Measurements from ENCODE around the gene TLE3. TPM values are rescaled to one million over a fixed set of nuclear protein-coding genes. Genes with fewer than 3 reads are reported as not detected.

TLE3 gene
- total RNA-seq, 4 donors from 2014 or later, result 91.2 to 154 (median 137) TPM

DNA sequence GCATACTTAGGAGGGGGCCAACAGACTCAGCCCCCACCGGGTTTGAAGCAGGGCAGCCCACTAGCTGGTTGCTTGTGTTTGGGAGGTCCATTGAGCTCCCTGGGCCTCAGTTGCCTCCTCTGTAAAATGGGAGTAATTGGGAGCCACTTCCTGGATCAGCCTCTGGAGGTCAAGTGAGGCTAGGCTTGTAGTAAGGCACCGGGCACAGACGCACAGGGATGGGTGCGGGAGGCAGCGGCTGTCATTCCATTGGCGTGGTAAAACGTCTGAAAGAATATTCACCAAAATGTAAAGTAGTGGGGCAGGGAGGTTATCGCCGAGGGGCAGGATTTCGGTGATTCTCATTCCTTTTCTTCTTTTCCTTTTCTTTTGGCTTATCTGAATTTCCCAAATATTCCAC is 64.6 kb downstream of the TLE3 start:
- no peak for DNase-seq (ENCODE audit: low spot score in 2 of 2)
- WGBS, result 48% methylated on average over 10 of the region's 10 CpGs
- peaks cover 11% of the 10 kb centered on the region for H3K4me1 ChIP-seq
- no peak overlapping the region for H3K27ac ChIP-seq
- H3K9me3 ChIP-seq, result no peaks in the 10 kb centered on the region
- H3K36me3 ChIP-seq, result no peaks in the 10 kb centered on the region
- H3K27me3 ChIP-seq, result peaks cover 6% of the 10 kb centered on the region
- TF ChIP-seq EP300 (IDR thresholded peaks at IDR 0.05) (no peak), POLR2A (IDR thresholded peaks at IDR 0.05) (no peak)
- TF ChIP-seq, protein P1, sequence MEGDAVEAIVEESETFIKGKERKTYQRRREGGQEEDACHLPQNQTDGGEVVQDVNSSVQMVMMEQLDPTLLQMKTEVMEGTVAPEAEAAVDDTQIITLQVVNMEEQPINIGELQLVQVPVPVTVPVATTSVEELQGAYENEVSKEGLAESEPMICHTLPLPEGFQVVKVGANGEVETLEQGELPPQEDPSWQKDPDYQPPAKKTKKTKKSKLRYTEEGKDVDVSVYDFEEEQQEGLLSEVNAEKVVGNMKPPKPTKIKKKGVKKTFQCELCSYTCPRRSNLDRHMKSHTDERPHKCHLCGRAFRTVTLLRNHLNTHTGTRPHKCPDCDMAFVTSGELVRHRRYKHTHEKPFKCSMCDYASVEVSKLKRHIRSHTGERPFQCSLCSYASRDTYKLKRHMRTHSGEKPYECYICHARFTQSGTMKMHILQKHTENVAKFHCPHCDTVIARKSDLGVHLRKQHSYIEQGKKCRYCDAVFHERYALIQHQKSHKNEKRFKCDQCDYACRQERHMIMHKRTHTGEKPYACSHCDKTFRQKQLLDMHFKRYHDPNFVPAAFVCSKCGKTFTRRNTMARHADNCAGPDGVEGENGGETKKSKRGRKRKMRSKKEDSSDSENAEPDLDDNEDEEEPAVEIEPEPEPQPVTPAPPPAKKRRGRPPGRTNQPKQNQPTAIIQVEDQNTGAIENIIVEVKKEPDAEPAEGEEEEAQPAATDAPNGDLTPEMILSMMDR (IDR thresholded peaks at IDR 0.05), result no peak
- H3K4me3 ChIP-seq, result peak overlapping the region; percentile 23

DNA sequence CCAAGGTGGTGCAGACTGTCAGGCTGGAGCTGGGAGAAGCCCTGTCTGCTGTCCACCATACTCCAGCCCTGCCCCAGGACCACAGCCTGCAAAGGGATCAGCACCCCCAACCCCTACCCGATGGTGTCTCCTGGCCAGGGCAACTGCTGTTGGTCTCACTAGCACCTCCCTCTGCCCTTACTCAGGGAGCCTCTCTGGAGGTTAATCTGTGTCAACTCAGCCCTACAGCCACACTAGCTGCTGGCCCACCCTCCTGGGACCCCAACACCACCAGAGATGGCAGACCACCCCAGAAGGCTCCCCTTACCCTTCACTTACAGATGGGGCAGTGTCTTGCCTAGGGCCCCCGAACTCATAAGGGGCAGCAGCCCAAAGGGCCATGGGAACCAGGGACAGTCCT is 65.2 kb downstream of the TLE3 start:
- no peak for DNase-seq (ENCODE audit: low spot score in 2 of 2)
- TF ChIP-seq POLR2AphosphoS5 (IDR thresholded peaks at IDR 0.05) (no peak), POLR2A (IDR thresholded peaks at IDR 0.05) (no peak), EP300 (IDR thresholded peaks at IDR 0.05) (no peak)
- TF ChIP-seq, protein P1 (IDR thresholded peaks at IDR 0.05), result no peak
- Histone ChIP-seq H3K4me3 (no peak overlapping the region), H3K27ac (no peak overlapping the region), H3K36me3 (no peaks in the 10 kb centered on the region), H3K4me1 (peaks cover 11% of the 10 kb centered on the region), H3K27me3 (peaks cover 6% of the 10 kb centered on the region), H3K9me3 (no peaks in the 10 kb centered on the region)
- WGBS, result 100% methylated on average over 1 of the region's 2 CpGs

DNA sequence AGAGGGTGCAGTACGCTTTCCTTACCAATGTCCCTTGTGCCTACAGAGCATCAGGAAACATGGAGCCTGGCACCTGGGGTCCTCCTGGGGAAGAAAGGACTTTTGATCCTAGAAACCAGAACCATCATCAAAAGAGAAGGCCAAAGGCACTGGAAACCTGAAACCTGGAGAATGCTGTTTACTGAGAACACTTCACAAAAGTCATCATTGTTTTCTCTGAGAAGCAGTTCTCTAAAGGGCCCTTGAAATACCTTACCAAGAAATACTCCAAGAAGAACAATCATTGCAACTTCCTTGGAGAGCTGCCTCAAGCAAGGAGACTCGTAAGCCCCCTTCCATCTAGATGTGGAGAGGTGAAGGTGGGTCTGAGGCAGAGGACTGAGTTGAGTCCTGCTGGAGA is 66.0 kb downstream of the TLE3 start:
- no peaks in the 10 kb centered on the region for H3K36me3 ChIP-seq
- WGBS, result 89% methylated on average over 2 of the region's 2 CpGs
- H3K27ac ChIP-seq, result no peak overlapping the region
- H3K27me3 ChIP-seq, result peaks cover 6% of the 10 kb centered on the region
- DNase-seq (ENCODE audit: low spot score in 2 of 2), result no peak
- TF ChIP-seq, protein P1 (IDR thresholded peaks at IDR 0.05), result no peak
- TF ChIP-seq POLR2A (IDR thresholded peaks at IDR 0.05) (no peak), POLR2AphosphoS5 (IDR thresholded peaks at IDR 0.05) (no peak), EP300 (IDR thresholded peaks at IDR 0.05) (no peak)
- H3K4me1 ChIP-seq, result peaks cover 11% of the 10 kb centered on the region
- H3K9me3 ChIP-seq, result no peaks in the 10 kb centered on the region
- no peak overlapping the region for H3K4me3 ChIP-seq

GRCh38 chr15:70031261-70031660 is 66.5 kb downstream of the TLE3 start:
- 80% methylated on average over 2 of the region's 5 CpGs for WGBS
- Histone ChIP-seq H3K4me1 (peaks cover 11% of the 10 kb centered on the region), H3K36me3 (no peaks in the 10 kb centered on the region), H3K9me3 (no peaks in the 10 kb centered on the region), H3K4me3 (no peak overlapping the region), H3K27me3 (peaks cover 6% of the 10 kb centered on the region), H3K27ac (no peak overlapping the region)
- TF ChIP-seq EP300 (IDR thresholded peaks at IDR 0.05) (no peak), POLR2A (IDR thresholded peaks at IDR 0.05) (no peak), POLR2AphosphoS5 (IDR thresholded peaks at IDR 0.05) (no peak)
- TF ChIP-seq, protein P1 (IDR thresholded peaks at IDR 0.05), result no peak
- peak in 1 of 2 donors; percentile 31 for DNase-seq (ENCODE audit: low spot score in 2 of 2)

- TF ChIP-seq POLR2AphosphoS5 (IDR thresholded peaks at IDR 0.05) (no peak), EP300 (IDR thresholded peaks at IDR 0.05) (no peak), POLR2A (IDR thresholded peaks at IDR 0.05) (no peak)
- TF ChIP-seq, protein P1 (IDR thresholded peaks at IDR 0.05), result no peak
- H3K4me3 ChIP-seq, result no peak overlapping the region
- H3K9me3 ChIP-seq, result no peaks in the 10 kb centered on the region
- DNase-seq (ENCODE audit: low spot score in 2 of 2), result peak in 1 of 2 donors; percentile 36
- H3K36me3 ChIP-seq, result no peaks in the 10 kb centered on the region
- no peak overlapping the region for H3K27ac ChIP-seq
- no CpG with 5 or more reads among the region's 5 CpGs for WGBS
- H3K27me3 ChIP-seq, result peaks cover 6% of the 10 kb centered on the region
- peaks cover 13% of the 10 kb centered on the region for H3K4me1 ChIP-seq
Observed at GRCh38 chr15:70030851-70031250, 66.9 kb downstream of the TLE3 start.
